ENCODE results near the gene CD1D. TPM values are rescaled to one million over a fixed set of nuclear protein-coding genes. Genes with fewer than 3 reads are reported as not detected.
A peak's percentile ranks its signal among the peaks of the same experiment; 100 is the strongest.

CD1D gene
- under 0.01 TPM in 1 of 2 replicates, not detected in the other for total RNA-seq

GRCh38 chr1:158180741-158181576 is at the start of gene CD1D:
Gene CD1D (plus strand): TSS chr1:158180895. CDS start chr1:158181102, 207 bp downstream.
- H2AFZ ChIP-seq (ENCODE audit: low read length): peak within 1 kb of the TSS; percentile 47
- no peaks in the 10 kb centered on the region for H3K36me3 ChIP-seq (ENCODE audit: insufficient read depth, low read length)
- H3K4me1 ChIP-seq (ENCODE audit: insufficient read depth, low read length): no peaks in the 10 kb centered on the region
- TF ChIP-seq CTCF (IDR thresholded peaks at IDR 0.05; ENCODE audit: extremely low read depth, low read depth, low read length): no peak
- peaks cover 48% of the 10 kb centered on the region for H3K27me3 ChIP-seq (ENCODE audit: insufficient read depth, low read length)
- H3K27ac ChIP-seq (ENCODE audit: low read depth, low read length): no peak within 1 kb of the TSS
- H3K4me3 ChIP-seq (ENCODE audit: insufficient read depth, low read length): peak within 1 kb of the TSS; percentile 56
- H3K79me2 ChIP-seq (ENCODE audit: insufficient read depth, low read length): no peaks in the 10 kb centered on the region
- H3K9me3 ChIP-seq (ENCODE audit: low read depth, low read length): no peaks in the 10 kb centered on the region
- peak; percentile 62 for DNase-seq (ENCODE audit: insufficient read length, low spot score, missing footprints)
- no peaks in the 10 kb centered on the region for H4K20me1 ChIP-seq (ENCODE audit: insufficient read depth, low read length)
- H3K4me2 ChIP-seq (ENCODE audit: insufficient read depth, low read length): peak within 1 kb of the TSS; percentile 63

GRCh38 chr1:158131217-158131616 is 49.5 kb upstream of the CD1D start:
- Histone ChIP-seq H3K4me2 (ENCODE audit: insufficient read depth, low read length) (no peak overlapping the region), H3K4me1 (ENCODE audit: insufficient read depth, low read length) (no peaks in the 10 kb centered on the region), H3K27me3 (ENCODE audit: insufficient read depth, low read length) (no peaks in the 10 kb centered on the region), H3K4me3 (ENCODE audit: insufficient read depth, low read length) (no peak overlapping the region), H3K27ac (ENCODE audit: low read depth, low read length) (no peak overlapping the region), H3K79me2 (ENCODE audit: insufficient read depth, low read length) (no peaks in the 10 kb centered on the region), H3K9me3 (ENCODE audit: low read depth, low read length) (no peaks in the 10 kb centered on the region), H4K20me1 (ENCODE audit: insufficient read depth, low read length) (no peaks in the 10 kb centered on the region), H3K36me3 (ENCODE audit: insufficient read depth, low read length) (no peaks in the 10 kb centered on the region), H2AFZ (ENCODE audit: low read length) (no peak overlapping the region)
- TF ChIP-seq CTCF (IDR thresholded peaks at IDR 0.05; ENCODE audit: extremely low read depth, low read depth, low read length): no peak
- DNase-seq (ENCODE audit: insufficient read length, low spot score, missing footprints): no peak

GRCh38 chr1:158140764-158141192 is 39.9 kb upstream of the CD1D start:
- H3K27ac ChIP-seq (ENCODE audit: low read depth, low read length): no peak overlapping the region
- peaks cover 4% of the 10 kb centered on the region for H3K27me3 ChIP-seq (ENCODE audit: insufficient read depth, low read length)
- no peaks in the 10 kb centered on the region for H3K9me3 ChIP-seq (ENCODE audit: low read depth, low read length)
- H3K4me2 ChIP-seq (ENCODE audit: insufficient read depth, low read length): no peak overlapping the region
- H3K79me2 ChIP-seq (ENCODE audit: insufficient read depth, low read length): no peaks in the 10 kb centered on the region
- TF ChIP-seq CTCF (IDR thresholded peaks at IDR 0.05; ENCODE audit: extremely low read depth, low read depth, low read length): no peak
- no peaks in the 10 kb centered on the region for H3K4me1 ChIP-seq (ENCODE audit: insufficient read depth, low read length)
- no peak for DNase-seq (ENCODE audit: insufficient read length, low spot score, missing footprints)
- H3K4me3 ChIP-seq (ENCODE audit: insufficient read depth, low read length): no peak overlapping the region
- no peaks in the 10 kb centered on the region for H4K20me1 ChIP-seq (ENCODE audit: insufficient read depth, low read length)
- H3K36me3 ChIP-seq (ENCODE audit: insufficient read depth, low read length): no peaks in the 10 kb centered on the region
- peak overlapping the region; percentile 2 for H2AFZ ChIP-seq (ENCODE audit: low read length)

GRCh38 chr1:158145173-158145719 is 35.4 kb upstream of the CD1D start:
- no peak overlapping the region for H3K27ac ChIP-seq (ENCODE audit: low read depth, low read length)
- no peaks in the 10 kb centered on the region for H3K9me3 ChIP-seq (ENCODE audit: low read depth, low read length)
- DNase-seq (ENCODE audit: insufficient read length, low spot score, missing footprints): no peak
- no peaks in the 10 kb centered on the region for H3K79me2 ChIP-seq (ENCODE audit: insufficient read depth, low read length)
- no peaks in the 10 kb centered on the region for H4K20me1 ChIP-seq (ENCODE audit: insufficient read depth, low read length)
- H3K36me3 ChIP-seq (ENCODE audit: insufficient read depth, low read length): no peaks in the 10 kb centered on the region
- H2AFZ ChIP-seq (ENCODE audit: low read length): no peak overlapping the region
- TF ChIP-seq CTCF (IDR thresholded peaks at IDR 0.05; ENCODE audit: extremely low read depth, low read depth, low read length): no peak
- peaks cover 13% of the 10 kb centered on the region for H3K4me1 ChIP-seq (ENCODE audit: insufficient read depth, low read length)
- H3K27me3 ChIP-seq (ENCODE audit: insufficient read depth, low read length): no peaks in the 10 kb centered on the region
- no peak overlapping the region for H3K4me2 ChIP-seq (ENCODE audit: insufficient read depth, low read length)
- no peak overlapping the region for H3K4me3 ChIP-seq (ENCODE audit: insufficient read depth, low read length)
